NCI-H2196 treated with DMSO at 0.1 percent for 48 hours (cell line): ENCODE results near the gene CIPC.

Experiments
- DNase-seq: peaks from one replicate; lab custom pipeline; 2025; ENCODE audit not compliant: unreplicated experiment; lab: John Stamatoyannopoulos, UW

The CIPC gene

DNA sequence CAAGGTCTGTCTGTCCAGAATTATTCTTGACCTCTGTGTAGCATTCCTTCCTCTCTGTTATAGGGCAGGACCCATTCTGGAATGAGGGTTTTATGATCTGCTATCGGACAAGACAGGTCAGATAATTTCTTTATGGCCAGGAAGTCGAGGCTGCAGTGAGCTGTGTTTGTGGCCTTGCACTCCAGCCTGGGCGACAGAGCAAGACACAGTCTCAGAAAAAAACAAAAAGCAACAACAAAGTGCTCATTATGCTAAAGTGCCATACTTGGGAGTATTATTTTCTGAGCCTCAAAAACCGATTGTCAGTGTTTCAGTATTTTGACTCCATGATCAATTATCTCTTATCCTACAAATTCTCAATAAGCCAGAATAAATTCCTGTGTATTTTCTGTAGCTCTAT, 4.1 kb downstream of the CIPC start:
- DNase-seq: no peak

DNA sequence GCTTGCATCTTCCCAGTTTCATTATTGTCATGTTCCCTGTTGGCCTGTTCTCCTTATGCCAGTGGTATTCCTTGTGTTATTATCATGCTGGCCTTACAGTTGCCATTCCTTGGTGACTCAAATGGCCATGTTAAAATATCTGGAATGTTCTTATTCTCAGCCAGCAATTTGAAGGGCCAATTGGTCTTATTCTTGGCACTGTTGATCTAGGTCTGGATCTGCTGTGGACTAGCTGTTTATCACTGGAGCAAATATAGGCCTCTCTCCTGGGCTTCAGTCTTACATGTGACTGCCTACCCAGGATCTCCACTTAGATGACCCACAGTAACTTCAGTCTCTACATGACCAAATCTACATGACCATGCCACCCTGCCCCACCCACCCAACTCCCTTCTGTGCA, 5.4 kb downstream of the CIPC start:
- DNase-seq: no peak

DNA sequence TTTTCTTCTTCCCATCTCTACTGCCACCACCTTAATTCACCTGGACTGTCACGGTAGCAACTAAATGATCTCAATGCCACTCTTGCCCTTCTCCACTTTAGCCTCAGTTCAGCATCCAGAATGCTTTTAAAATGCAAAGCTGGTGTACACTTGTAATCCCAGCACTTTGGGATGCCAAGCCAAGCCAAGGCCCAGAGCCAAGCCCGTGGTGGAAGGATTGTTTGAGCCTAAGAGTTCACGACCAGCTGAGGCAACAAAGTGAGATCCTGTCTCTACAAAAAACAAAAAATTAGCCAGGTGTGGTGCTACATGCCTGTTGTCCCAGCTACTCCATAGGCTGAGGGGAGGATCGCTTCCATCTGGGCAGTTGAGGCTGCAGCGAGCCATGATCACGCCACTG, 5.9 kb downstream of the CIPC start:
- no peak for DNase-seq

DNA sequence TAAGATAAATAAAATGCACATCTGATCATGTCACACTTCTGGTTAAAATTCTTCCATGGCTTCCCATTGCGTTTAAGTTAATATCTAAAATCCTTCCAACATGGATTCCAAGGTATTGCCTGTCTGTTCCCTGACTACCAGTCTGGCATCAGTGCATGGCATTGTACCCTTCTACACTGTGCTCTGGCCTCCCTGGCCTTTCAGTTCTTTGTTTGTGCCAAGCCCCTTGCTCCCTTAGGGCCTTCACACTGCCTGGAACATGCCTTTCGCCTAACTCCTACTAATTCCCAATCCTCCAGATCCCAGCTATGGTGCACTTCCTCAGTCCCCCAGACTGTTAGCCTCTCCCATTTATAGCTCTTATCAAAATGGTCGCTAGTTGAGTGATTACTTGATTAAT, 6.3 kb downstream of the CIPC start:
- no peak for DNase-seq

DNA sequence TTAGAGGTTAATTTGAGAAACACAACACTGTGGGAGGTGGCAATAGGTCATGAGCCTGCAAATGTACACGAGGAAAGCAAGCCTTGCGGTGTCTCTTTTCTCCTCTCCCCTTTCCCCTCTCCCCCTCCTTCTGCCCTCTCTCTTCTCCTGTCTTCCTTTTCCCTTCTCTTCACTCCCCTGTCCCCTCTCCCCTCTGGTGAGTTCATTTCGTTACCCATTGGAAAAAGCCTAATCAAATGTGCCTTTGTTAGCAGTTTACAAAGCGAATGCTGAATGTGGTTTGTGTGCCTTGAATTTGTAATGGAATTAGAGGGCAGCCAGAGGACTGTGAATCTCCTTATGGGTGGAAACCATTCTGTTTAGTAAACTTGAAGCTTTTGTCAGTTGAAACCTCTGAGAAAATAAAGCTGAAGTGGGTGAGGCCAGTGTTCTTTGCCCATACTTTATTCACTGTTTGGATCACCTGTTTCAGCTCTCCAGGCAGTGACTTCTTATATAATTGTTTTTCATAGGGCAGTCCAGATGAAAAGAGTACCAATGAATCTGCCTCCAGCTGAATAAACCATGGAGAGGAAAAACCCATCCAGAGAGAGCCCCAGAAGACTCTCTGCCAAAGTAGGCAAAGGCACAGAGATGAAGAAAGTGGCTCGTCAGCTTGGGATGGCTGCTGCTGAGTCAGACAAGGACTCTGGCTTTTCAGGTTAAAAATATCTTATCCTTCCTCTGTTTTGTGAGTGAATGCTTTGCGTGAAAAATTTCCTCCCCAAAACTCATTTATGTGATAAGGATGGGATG, 7.3 kb downstream of the CIPC start:
- DNase-seq: no peak

DNA sequence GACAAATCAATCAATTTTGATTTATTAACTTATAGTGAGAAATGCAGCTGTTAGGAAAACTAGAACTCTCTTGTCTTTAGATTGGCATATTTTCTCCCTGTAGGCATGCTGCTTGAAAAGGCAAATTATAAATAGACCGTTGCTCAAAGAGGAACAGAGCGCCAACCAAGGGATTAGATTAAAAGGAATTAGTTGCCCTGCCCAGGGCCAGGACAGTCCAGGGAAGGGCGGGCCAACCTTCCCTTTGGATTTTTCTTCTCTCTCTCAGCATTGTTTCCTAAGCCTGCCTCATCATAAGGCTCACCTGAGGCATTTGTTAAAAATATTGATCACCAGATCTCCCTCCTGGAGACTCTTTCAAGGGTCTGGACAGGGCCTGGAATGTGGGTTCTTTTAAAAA, 8.6 kb downstream of the CIPC start:
- DNase-seq: no peak

DNA sequence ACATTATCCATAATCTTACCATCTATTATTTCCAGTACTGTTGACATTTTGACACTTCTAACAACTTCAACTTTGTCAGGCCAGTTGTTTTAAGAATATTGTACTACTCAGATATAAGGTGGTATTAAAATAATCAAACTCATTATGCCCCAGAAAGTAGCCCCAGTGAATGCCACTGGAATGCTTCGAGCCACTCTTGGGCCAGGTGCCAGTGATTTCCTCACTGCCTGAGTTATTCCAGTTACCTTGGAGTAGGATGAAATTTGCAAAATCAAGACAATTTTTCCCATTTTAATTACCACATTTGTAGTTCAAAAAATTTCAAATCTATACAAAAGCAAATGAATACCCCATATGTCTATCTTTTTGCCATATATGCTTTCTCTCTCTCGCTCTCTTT, 9.2 kb downstream of the CIPC start:
- DNase-seq: no peak

DNA sequence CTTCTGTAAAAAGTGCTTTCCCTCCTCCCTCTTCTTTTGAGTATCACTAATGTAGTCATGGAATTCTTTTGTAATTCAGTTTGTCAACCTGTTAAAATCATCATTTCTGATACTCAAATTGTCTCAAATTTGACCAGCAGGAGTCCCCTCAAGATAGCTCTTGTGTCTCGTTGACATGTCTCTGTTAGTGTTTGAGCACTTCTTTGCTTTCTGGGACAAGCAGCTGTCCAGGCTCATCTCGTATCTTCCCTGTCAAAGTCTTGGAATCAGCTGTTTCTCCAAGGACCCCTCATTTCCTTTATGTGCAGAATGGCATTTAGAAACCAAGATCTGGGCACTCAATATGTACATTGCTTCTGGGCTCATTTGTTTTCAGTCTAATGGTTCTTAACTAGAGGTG, 10.7 kb downstream of the CIPC start:
- no peak for DNase-seq

DNA sequence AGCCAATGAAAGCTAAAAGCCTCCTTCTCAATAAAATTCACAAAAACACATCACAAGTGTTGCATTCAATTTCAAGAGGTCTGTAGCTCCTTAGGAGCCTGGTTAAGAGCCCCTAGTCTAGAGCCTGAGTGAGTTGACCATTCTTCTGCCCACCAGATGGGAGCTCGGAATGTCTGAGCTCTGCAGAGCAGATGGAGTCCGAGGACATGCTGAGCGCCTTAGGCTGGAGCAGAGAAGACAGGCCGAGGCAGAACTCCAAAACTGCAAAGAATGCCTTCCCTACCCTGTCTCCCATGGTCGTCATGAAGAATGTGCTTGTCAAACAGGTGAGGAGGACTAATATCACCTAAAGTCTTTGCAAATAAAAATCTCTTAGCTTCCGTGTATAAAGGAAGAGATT, 11.6 kb downstream of the CIPC start:
- DNase-seq: no peak

DNA sequence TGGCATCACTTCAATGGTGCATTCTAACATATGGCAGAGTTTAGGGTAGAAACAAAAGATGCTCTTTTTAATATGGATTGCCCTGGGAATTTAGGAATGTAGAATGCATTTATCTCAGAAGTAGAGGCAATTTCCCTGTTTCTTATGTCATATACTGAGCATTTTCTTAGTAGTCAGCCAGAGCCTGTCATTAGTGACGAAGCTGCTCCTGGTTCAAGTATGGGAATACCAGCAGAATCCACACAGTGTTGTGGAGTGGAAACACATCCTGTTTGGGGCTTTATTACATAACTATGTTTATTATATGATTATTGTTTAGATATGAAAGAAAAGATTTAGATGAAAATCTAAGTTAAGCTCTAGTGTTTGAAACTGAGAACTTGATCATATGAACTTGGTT, 12.2 kb downstream of the CIPC start:
- DNase-seq: no peak

DNA sequence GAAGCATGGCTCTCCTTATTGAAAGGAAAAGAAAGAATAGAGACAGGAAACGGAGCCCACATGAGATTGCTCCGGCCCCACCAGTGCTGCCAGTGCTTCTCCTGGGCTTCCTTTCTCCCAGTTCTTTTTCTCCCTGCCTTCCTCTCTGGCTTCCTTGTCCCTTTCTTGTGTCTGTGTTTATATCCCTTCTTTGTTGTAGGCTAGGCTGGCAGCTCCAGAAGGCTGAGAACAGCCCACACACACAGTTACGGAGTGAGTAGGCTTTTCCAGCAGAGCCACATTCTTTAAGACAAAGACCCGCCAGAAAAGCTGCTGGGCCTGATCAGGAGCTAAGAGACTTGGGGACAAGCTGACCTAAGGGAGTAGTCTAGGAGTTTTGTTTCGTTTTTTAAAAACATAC, 13.0 kb downstream of the CIPC start:
- no peak for DNase-seq

DNA sequence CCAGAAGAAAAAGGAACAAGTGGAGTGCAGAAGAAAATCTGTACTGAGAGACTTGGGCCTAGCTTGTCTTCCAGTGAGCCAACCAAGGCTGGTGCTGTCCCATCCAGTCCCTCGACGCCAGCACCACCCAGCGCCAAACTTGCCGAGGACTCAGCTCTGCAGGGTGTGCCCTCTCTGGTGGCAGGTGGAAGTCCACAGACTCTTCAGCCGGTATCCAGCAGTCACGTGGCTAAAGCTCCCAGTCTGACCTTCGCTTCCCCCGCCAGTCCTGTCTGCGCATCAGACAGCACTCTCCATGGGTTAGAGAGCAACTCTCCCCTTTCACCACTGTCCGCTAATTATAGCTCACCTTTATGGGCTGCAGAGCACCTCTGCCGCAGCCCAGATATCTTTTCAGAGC, 15.6 kb downstream of the CIPC start:
- no peak for DNase-seq

DNA sequence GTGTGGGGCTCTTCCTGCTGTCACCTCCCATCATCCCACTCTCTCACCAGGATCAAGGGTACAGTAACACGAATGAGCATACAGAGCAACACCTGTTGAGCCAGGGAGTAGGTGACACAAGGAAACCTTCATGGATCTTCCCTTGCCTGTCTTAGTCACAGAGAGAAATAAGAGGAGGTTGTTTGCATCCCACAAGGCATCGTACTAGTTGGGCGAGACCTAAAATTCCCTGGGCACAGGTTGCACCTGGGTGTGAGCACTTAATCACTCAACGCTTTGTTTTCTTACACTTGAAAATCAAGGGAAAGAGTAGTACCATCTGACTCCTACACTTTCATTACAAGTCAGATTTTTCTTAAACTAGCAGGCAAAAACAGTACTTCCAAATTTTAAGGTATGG, 16.6 kb downstream of the CIPC start:
- no peak for DNase-seq

DNA sequence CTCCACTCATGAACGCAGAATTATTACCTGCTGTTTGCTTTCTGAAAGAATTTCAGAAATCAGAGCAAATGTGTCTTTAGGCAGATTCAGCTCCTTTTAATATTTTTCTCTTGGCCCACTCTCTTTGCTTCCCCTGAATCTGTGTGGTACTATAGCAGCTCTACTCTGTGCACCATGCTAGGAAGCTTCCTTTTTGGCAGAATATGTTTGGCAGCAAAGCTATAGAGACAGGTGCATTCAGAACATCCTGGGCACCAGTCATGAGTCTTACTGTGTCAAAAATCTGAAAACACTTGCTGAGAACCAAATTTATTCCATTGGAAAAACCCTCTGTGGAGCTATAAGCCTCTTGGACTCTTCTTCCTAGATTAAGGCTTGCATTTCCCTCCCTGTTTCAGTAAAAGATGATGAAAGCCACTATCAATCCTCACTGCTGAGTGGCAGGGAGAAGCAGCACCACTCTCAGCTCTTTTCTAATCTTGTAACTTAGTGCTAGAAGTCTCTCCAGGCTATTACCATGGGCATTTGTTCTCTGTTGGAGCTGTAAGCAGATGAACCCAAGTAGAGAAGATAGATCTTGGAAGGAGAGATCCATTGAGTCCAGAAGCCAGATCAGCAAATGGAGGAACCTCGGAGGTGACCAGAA, 18.2 kb downstream of the CIPC start:
- DNase-seq: no peak

DNA sequence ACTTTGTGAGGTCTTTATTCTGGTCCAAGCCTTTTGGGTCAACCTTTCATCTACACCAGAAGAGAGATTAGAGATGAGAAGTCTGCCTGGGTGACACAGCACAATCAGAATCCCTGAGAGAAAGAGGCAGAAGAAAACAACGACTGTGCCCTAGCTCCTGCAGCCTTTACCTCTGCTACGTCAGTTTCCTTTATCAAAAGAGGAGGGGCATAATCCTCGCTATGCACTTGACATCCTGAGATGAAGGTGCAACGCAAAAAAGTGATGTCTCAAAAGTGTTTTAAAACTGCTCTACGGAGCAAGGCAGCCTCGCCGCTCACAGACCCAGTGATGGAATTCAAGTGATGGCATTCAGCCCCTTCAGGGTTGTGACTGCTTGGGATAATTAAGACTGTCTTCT, 21.8 kb downstream of the CIPC start:
- no peak for DNase-seq

DNA sequence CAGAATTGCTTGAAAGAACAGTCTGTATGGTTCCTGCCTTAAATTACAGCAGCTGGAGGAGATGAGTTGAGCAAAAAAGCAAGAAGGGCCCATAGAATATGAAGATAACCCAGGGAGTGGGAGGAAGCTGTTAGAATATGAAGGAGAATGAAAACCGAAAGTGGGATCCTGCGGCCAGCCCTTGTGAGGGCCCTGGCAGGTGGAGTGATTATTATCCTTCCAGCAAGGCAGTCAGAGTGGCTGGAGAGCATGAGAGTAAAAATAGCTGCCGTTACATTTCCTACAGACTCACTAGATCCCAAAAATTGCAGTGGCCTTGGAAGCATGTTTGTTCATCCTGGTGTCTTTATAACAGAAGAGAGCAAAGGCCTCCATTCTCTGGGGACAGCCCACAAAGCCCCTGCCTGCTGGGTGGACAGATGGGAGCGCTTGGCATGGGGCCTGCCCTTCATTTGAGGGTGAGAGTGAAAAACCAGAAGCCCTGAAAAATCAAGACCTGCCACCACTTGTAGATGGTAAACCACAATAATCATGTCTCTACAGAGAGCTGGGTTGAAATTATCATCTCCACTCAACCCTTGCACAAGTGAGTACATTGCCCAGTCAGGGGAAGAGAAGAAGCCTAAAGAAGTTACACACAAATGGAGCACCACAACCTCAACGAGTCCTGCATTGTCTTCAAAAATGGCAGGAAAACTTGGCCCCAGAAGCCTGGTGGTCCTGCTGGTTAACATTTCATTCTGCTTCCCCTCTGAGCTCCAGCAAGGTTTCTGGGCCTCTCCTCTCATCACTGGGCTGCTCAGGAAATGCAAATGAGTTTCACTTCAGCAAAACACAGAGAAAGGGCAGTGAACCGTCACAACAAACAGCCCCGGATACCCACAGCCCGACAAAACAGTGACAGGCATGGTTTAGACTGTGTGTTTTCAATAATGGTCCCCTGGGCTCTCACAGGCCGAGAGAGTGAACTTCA, 23.0 kb downstream of the CIPC start:
- DNase-seq: no peak

DNA sequence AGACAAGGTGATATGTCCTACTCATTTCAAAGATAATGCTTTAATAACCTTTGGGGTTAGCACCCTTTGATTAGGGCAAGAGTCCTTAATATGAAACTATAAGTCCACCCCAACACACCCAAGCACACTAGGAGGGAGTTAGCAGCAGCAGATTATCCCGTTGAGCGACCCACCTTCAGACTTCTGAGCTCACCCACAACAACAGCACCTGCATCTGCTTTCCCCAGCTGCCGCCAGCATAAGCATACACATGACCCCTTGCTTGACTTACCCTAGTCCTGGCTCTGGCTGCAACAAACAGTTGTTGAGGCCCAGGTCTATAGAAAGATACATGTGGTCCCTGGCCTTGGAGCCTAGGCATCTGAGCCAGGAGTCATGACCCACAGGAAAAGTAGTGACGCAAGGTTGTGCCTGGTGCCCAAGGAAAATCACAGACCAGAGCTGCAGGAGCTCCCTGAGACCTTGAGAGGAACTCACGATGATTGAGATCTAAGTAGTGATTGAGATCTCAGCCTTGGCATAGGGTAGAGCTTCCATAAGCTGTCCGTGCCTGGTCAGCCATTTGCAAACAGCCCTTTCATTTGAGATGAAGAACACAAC, 24.6 kb downstream of the CIPC start:
- DNase-seq: no peak

DNA sequence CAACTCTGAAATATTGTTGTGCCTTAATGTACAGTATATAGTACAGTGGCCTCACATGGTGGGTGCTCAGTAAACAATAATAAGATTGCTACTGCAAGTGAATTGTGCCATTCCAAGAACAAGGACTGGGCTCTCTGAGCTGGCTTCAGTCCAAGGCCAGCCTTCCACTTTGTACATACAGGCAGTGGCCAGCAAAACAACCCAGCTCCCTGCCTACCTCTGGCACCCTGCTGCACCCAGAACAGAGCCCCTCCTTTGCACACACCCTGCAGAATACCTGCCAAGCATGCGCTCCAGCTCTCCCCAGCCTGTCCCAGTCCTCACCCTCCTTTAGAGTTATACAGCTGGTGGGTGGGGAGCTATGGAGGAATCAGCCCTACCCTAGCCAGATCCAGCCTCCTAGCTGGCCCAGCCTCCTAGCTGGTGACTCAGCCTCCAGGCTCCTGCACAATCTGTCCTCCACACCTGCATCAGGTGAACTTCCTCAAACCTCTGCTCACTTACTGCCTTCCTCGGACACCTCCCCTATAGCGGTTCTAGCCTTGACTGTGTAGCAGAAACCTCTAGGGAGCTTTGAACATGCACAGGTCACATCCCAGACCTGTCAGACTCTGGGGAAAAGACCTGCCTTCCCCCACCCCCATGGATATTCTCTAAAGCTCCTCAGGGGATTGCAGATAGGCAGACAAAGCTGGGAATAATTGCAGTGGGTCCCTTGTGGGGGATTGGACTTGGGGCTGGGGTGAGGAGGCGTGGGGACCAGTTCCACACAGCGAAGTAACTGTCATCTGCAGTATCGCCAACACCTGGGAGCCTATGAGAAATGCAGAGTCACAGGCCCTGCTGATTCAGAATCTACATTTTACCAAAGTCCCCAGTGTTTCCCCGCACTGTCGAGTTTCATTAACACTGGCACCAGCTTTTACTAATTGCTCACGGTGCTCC, 25.6 kb downstream of the CIPC start:
- DNase-seq: peak; percentile 95

DNA sequence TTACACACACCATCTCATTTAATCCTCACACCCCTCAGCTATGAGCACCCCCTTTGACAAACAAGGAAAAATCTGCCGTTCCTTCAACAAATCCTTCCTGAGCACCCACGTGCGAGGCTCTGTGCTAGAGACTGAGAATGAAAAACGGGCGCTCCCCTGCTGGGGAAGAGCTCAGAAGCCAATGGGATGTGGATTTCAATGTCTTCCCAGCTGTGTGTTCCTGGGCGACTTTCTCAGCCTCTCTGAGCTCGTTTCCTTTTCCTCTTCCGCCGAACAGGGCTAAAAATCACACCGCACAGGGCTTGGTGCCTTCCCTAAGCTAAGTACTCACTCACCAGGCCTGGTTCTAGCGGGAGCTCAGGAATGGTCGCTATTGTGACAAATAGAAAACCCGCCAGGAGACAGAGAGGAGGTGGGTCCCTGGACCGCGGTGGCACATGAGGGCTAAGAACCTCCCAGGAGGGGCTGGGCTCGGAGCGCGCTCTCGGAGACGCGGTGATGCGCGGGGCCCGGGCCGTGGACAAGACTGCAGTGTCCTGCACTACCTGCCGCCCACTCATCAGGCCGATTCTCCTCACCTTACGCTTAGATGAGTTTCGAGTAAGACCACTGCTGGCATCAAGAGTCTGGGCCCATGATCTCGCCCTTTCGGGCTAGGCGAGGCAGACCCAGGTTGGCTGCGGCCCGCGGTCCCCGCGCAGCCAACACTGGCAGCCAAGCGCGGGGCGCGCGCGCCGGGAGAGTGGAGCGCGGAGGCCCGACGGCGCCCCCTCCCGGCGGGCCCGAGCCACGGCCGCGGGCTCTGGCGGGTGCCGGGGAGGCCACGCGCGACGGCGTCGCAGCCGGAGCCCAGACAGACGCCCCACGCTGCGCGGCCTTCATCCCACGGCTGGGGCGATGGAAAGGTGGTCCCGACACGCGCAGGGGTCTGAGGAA, 26.6 kb downstream of the CIPC start:
- DNase-seq: no peak
